Thyroid gland (tissue), 4 donors: ENCODE measurements around the gene TMOD3.

Source experiments
- POLR2A ChIP-seq, 2 donors: fragments of 450-650 bp; IDR thresholded peaks; one replicate each; pipeline ENCODE4 v1.6.1; 2017; ENCODE audit warnings: antibody characterized with exemption in 2 of 2, mild to moderate bottlenecking in 2 of 2, moderate library complexity in 1 of 2
- TF ChIP-seq, protein P1 (sequence below), 6 experiments: fragments of 200-600 bp in 3 of 6; fragments of 450-650 bp in 3 of 6; sonication (generic) in 3 of 6; IDR thresholded peaks; one replicate each; pipeline ENCODE4 v1.5.1; 2016 to 2019; ENCODE audit warnings: antibody characterized with exemption in 6 of 6, mild to moderate bottlenecking in 2 of 6, inconsistent platforms in 1 of 6, moderate library complexity in 1 of 6

DNA sequence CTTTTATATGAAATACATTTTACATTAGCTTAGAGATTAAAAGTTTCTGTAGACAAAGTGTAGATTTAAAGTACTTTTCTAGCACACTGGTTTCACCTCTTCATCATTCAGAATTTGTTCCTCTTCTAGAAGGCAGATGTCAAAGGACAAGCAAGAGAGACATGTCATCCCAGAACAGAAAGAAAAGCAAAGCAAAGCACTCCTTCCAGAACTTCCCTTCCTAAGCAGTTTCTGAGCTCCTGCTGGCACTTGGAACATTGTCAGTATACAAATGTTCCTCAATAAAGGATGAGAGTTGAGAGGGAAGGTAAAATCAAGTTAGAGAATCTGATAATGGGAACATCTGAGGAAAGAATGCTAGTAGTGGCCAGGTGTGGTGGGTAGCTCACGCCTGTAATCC lies 26.2 kb downstream of the TMOD3 start:
- TF ChIP-seq, protein P1, sequence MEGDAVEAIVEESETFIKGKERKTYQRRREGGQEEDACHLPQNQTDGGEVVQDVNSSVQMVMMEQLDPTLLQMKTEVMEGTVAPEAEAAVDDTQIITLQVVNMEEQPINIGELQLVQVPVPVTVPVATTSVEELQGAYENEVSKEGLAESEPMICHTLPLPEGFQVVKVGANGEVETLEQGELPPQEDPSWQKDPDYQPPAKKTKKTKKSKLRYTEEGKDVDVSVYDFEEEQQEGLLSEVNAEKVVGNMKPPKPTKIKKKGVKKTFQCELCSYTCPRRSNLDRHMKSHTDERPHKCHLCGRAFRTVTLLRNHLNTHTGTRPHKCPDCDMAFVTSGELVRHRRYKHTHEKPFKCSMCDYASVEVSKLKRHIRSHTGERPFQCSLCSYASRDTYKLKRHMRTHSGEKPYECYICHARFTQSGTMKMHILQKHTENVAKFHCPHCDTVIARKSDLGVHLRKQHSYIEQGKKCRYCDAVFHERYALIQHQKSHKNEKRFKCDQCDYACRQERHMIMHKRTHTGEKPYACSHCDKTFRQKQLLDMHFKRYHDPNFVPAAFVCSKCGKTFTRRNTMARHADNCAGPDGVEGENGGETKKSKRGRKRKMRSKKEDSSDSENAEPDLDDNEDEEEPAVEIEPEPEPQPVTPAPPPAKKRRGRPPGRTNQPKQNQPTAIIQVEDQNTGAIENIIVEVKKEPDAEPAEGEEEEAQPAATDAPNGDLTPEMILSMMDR (IDR thresholded peaks at IDR 0.05): no peak
- TF ChIP-seq POLR2A (IDR thresholded peaks at IDR 0.05): no peak
